Measurements from ENCODE around the gene SCGB1C1. TPM values are rescaled to one million over a fixed set of nuclear protein-coding genes. Genes with fewer than 3 reads are reported as not detected.

SCGB1C1 gene
- total RNA-seq, 1 donor from 2014 or later, result not detected

- DNase-seq (ENCODE audit: low read depth), result no peak
- H3K4me3 ChIP-seq (ENCODE audit: low read depth, low read length), result no peak overlapping the region
- TF ChIP-seq CTCF (conservative IDR thresholded peaks at IDR 0.05; ENCODE audit: low read depth, low read length), result no peak
Observed at GRCh38 chr11:197741-198235, 4.9 kb downstream of the SCGB1C1 start.

GRCh38 chr11:198236-198806, 5.4 kb downstream of the SCGB1C1 start:
- no peak overlapping the region for H3K4me3 ChIP-seq (ENCODE audit: low read depth, low read length)
- DNase-seq (ENCODE audit: low read depth), result no peak
- TF ChIP-seq CTCF (conservative IDR thresholded peaks at IDR 0.05; ENCODE audit: low read depth, low read length), result no peak

GRCh38 chr11:199004-199581, 6.2 kb downstream of the SCGB1C1 start:
- H3K4me3 ChIP-seq (ENCODE audit: low read depth, low read length), result no peak overlapping the region
- DNase-seq (ENCODE audit: low read depth), result no peak
- no peak for TF ChIP-seq CTCF (conservative IDR thresholded peaks at IDR 0.05; ENCODE audit: low read depth, low read length)

GRCh38 chr11:199782-200181, 6.9 kb downstream of the SCGB1C1 start:
- DNase-seq (ENCODE audit: low read depth), result no peak
- no peak overlapping the region for H3K4me3 ChIP-seq (ENCODE audit: low read depth, low read length)
- TF ChIP-seq CTCF (conservative IDR thresholded peaks at IDR 0.05; ENCODE audit: low read depth, low read length), result no peak

GRCh38 chr11:200224-201003, 7.5 kb downstream of the SCGB1C1 start:
- no peak for TF ChIP-seq CTCF (conservative IDR thresholded peaks at IDR 0.05; ENCODE audit: low read depth, low read length)
- DNase-seq (ENCODE audit: low read depth), result no peak
- H3K4me3 ChIP-seq (ENCODE audit: low read depth, low read length), result no peak overlapping the region

GRCh38 chr11:201966-202365, 9.1 kb downstream of the SCGB1C1 start:
- no peak overlapping the region for H3K4me3 ChIP-seq (ENCODE audit: low read depth, low read length)
- DNase-seq (ENCODE audit: low read depth), result no peak
- no peak for TF ChIP-seq CTCF (conservative IDR thresholded peaks at IDR 0.05; ENCODE audit: low read depth, low read length)

Data from epithelial cell of proximal tubule (primary cell).